Stomach (tissue), 9 donors: Measurements from ENCODE around the gene NOS1. TPM values are rescaled to one million over a fixed set of nuclear protein-coding genes. Genes with fewer than 3 reads are reported as not detected.

Source experiments
- DNase-seq, 2 donors: peaks; one replicate each; pipeline versions ENCODE4 v3.0.0 to v3.0.0-alpha.2; 2013 to 2019
- H3K27ac ChIP-seq, 5 donors: fragments of 200-600 bp in 4 of 5; sonication (generic) in 4 of 5; one replicate each; pipeline ENCODE4 v1.5.1; 2013 to 2019; ENCODE audit warnings: mild to moderate bottlenecking in 1 of 5, moderate library complexity in 1 of 5
- H3K27me3 ChIP-seq, 3 donors: fragments of 200-600 bp; sonication (generic); one replicate each; pipeline ENCODE4 v1.5.1; 2017 to 2019; ENCODE audit warnings: mixed run types in 1 of 3
- H3K36me3 ChIP-seq, 4 donors: fragments of 200-600 bp; sonication (generic); 1 replicate in 3 of 4; 2 replicates in 1 of 4; pipeline ENCODE4 v1.5.1; 2016 to 2019
- H3K4me1 ChIP-seq, 4 donors: fragments of 200-600 bp; sonication (generic); one replicate each; pipeline ENCODE4 v1.5.1; 2016 to 2019
- H3K4me3 ChIP-seq, 4 donors: fragments of 200-600 bp; sonication (generic) in 3 of 4; one replicate each; pipeline ENCODE4 v1.5.1; 2016 to 2019; ENCODE audit warnings: mild to moderate bottlenecking in 1 of 4
- H3K9me3 ChIP-seq, 4 donors: fragments of 200-600 bp; sonication (generic); one replicate each; pipeline ENCODE4 v1.5.1; 2016 to 2019
- CTCF ChIP-seq, 7 experiments: fragments of 450-650 bp in 4 of 7; fragments of 200-600 bp in 3 of 7; sonication (generic) in 3 of 7; IDR thresholded peaks; one replicate each; pipeline ENCODE4 v1.5.1; 2016 to 2019; ENCODE audit warnings: antibody characterized with exemption in 7 of 7, control low read depth in 2 of 7, mild to moderate bottlenecking in 1 of 7
- EP300 ChIP-seq: sonication (generic); formaldehyde crosslinking; IDR thresholded peaks from one replicate; pipeline ENCODE4 v1.6.1; 2017; ENCODE audit warnings: antibody characterized with exemption
- POLR2A ChIP-seq, 4 donors: fragments of 450-650 bp; IDR thresholded peaks; one replicate each; pipeline ENCODE4 v1.6.1; 2016; ENCODE audit warnings: antibody characterized with exemption in 4 of 4, control low read depth in 2 of 4, mild to moderate bottlenecking in 1 of 4, moderate library complexity in 1 of 4
- POLR2AphosphoS5 ChIP-seq, 3 donors: sonication (generic); formaldehyde crosslinking; IDR thresholded peaks; one replicate each; pipeline ENCODE4 v1.6.1; 2016; ENCODE audit warnings: antibody characterized with exemption in 3 of 3
- WGBS, 5 donors: extraction: QIAGEN DNeasy Blood & Tissue Kit in 3 of 5; methylation state at CpG; one replicate each; pipeline versions ENCODE4 v1.1.5 to v1.1.7; 2013 to 2018; 5-methylcytosine and 5-hydroxymethylcytosine counted together
- intact Hi-C: fragments of 100-400 bp; cut with DNase I; formaldehyde crosslinking; loops from one replicate; pipeline ENCODE4 v1.15.1; 2023; ENCODE audit warnings: low total_unique reads
- polyA plus RNA-seq, 3 donors: library from polyadenylated mRNA; stranded (reverse); fragments of 200-250 nt; gene quantifications; one replicate each; pipeline ENCODE4 v1.2.3, GENCODE V29; 2013
- total RNA-seq, 5 donors: library from RNA; depleted of rRNA; stranded (reverse); fragments of >200 nt; gene quantifications; one replicate each; pipeline versions ENCODE4 v1.1.0 to v1.2.3, GENCODE V29; 2014 to 2016
- donor health status: healthy with polysubstance abuse.
- donor health status: Bipolar disorder and iron deficiency.
- donor health status: healthy.

NOS1 gene
- total and polyA plus RNA-seq, 8 donors = 0.15 to 3.1 (median 0.29) TPM; not detected in 3

GRCh38 chr12:117261247-117261646, 100.2 kb downstream of the NOS1 start:
- Histone ChIP-seq H3K36me3 (no peaks in the 10 kb centered on the region), H3K27me3 (no peaks in the 10 kb centered on the region), H3K4me3 (no peak overlapping the region), H3K27ac (no peak overlapping the region), H3K9me3 (no peaks in the 10 kb centered on the region), H3K4me1 (no peaks in the 10 kb centered on the region)
- 66 to 79% (median 74%) methylated on average over 2 of the region's 2 CpGs for WGBS, 5 donors
- intact Hi-C loops = no loop called here
- TF ChIP-seq CTCF (IDR thresholded peaks at IDR 0.05) (no peak), POLR2AphosphoS5 (IDR thresholded peaks at IDR 0.05) (no peak), POLR2A (IDR thresholded peaks at IDR 0.05) (no peak), EP300 (no peak)
- DNase-seq = no peak

- intact Hi-C loops = no loop called here
- TF ChIP-seq CTCF (IDR thresholded peaks at IDR 0.05) (no peak), POLR2A (IDR thresholded peaks at IDR 0.05) (no peak), EP300 (no peak)
- no peaks in the 10 kb centered on the region for H3K4me1 ChIP-seq
- H3K36me3 ChIP-seq = no peaks in the 10 kb centered on the region
- no peak overlapping the region for H3K4me3 ChIP-seq
- H3K27me3 ChIP-seq = no peaks in the 10 kb centered on the region
- no peak for DNase-seq
- WGBS, 5 donors = 67 to 79% (median 77%) methylated on average over 4 of the region's 4 CpGs
- peaks cover 0 to 9% (median 6%) of the 10 kb centered on the region in 4 donors for H3K9me3 ChIP-seq
- H3K27ac ChIP-seq = no peak overlapping the region
Observed at GRCh38 chr12:117255386-117255785, 106.0 kb downstream of the NOS1 start.

GRCh38 chr12:117243488-117243887, 117.9 kb downstream of the NOS1 start:
- no peak overlapping the region for H3K27ac ChIP-seq
- intact Hi-C loops = no loop called here
- TF ChIP-seq EP300 = no peak
- no peak for TF ChIP-seq POLR2AphosphoS5 (IDR thresholded peaks at IDR 0.05)
- no peak for TF ChIP-seq CTCF (IDR thresholded peaks at IDR 0.05)
- H3K4me3 ChIP-seq = no peak overlapping the region
- WGBS, 5 donors = 60 to 84% (median 77%) methylated on average over 1 of the region's 1 CpG
- no peaks in the 10 kb centered on the region for H3K36me3 ChIP-seq
- no peaks in the 10 kb centered on the region for H3K27me3 ChIP-seq
- DNase-seq = no peak
- no peaks in the 10 kb centered on the region for H3K9me3 ChIP-seq
- H3K4me1 ChIP-seq = no peaks in the 10 kb centered on the region

- whole genome bisulfite sequencing, 5 donors = 92 to 97% (median 94%) methylated on average over 9 of the region's 9 CpGs
- Histone ChIP-seq H3K4me3 (no peak overlapping the region), H3K36me3 (no peaks in the 10 kb centered on the region), H3K27ac (no peak overlapping the region), H3K27me3 (peaks cover 0 to 6% (median 0%) of the 10 kb centered on the region in 3 donors), H3K9me3 (no peaks in the 10 kb centered on the region), H3K4me1 (no peaks in the 10 kb centered on the region)
- no peak for DNase-seq
- TF ChIP-seq POLR2A (IDR thresholded peaks at IDR 0.05) (no peak), POLR2AphosphoS5 (IDR thresholded peaks at IDR 0.05) (no peak), EP300 (no peak), CTCF (IDR thresholded peaks at IDR 0.05) (no peak)
- intact Hi-C loops = no loop called here
Observed at GRCh38 chr12:117241697-117242096, 119.7 kb downstream of the NOS1 start.
